GM19239 (cell line): ENCODE results near the gene DICER1.

Experiments
- DNase-seq: peaks from one replicate; pipeline ENCODE4 v3.0.0; 2011; ENCODE audit warnings: low spot score; ENCODE audit not compliant: insufficient read length
- FAIRE-seq: peaks from 2 replicates; lab custom pipeline; 2011; peaks lifted over from hg19 to GRCh38; lab: Jason Lieb, UNC

The DICER1 gene

GRCh38 chr14:95126906-95127530 is 30.3 kb downstream of the DICER1 start:
- FAIRE-seq = peak; percentile 74
- no peak for DNase-seq

GRCh38 chr14:95125915-95126314 is 31.4 kb downstream of the DICER1 start:
- DNase-seq = no peak
- no peak for FAIRE-seq

GRCh38 chr14:95125221-95125620 is 32.1 kb downstream of the DICER1 start:
- FAIRE-seq = no peak
- DNase-seq = no peak

- no peak for DNase-seq
- FAIRE-seq = no peak
Measured at GRCh38 chr14:95123891-95124579, 33.3 kb downstream of the DICER1 start.

- DNase-seq = no peak
- no peak for FAIRE-seq
Measured at GRCh38 chr14:95122621-95122945, 34.7 kb downstream of the DICER1 start.

GRCh38 chr14:95121911-95122620 is 35.3 kb downstream of the DICER1 start:
- no peak for FAIRE-seq
- no peak for DNase-seq

- no peak for DNase-seq
- no peak for FAIRE-seq
Measured at GRCh38 chr14:95119336-95119735, 38.0 kb downstream of the DICER1 start.

- DNase-seq (no peak), FAIRE-seq (no peak)
Measured at GRCh38 chr14:95117937-95118721, 39.2 kb downstream of the DICER1 start.

- FAIRE-seq = no peak
- no peak for DNase-seq
Measured at GRCh38 chr14:95113476-95113875, 43.9 kb downstream of the DICER1 start.

GRCh38 chr14:95111507-95112164 is 45.7 kb downstream of the DICER1 start:
- DNase-seq = no peak
- no peak for FAIRE-seq

GRCh38 chr14:95110178-95110577 is 47.2 kb downstream of the DICER1 start:
- no peak for FAIRE-seq
- no peak for DNase-seq

GRCh38 chr14:95107711-95108110 is 49.6 kb downstream of the DICER1 start:
- FAIRE-seq (no peak), DNase-seq (no peak)

GRCh38 chr14:95106971-95107370 is 50.4 kb downstream of the DICER1 start:
- DNase-seq = no peak

GRCh38 chr14:95104911-95105310 is 52.4 kb downstream of the DICER1 start:
- FAIRE-seq (no peak), DNase-seq (no peak)

More at GRCh38 chr14:95106971-95107370, 50.4 kb downstream of the DICER1 start:
- no peak for FAIRE-seq

GRCh38 chr14:95102680-95103044 is 54.7 kb downstream of the DICER1 start:
- no peak for FAIRE-seq
- DNase-seq = no peak

GRCh38 chr14:95101736-95102679 is 55.3 kb downstream of the DICER1 start:
- no peak for DNase-seq
- FAIRE-seq = no peak

GRCh38 chr14:95098984-95099599 is 58.2 kb downstream of the DICER1 start:
- peak; percentile 18 for FAIRE-seq
- no peak for DNase-seq

GRCh38 chr14:95097385-95097784 is 59.9 kb downstream of the DICER1 start:
- FAIRE-seq (no peak), DNase-seq (no peak)

- DNase-seq (no peak), FAIRE-seq (no peak)
Measured at GRCh38 chr14:95096476-95096875, 60.9 kb downstream of the DICER1 start.
